Astrocyte (in vitro differentiated cells and primary cell): ENCODE measurements around the gene TOR1B. TPM values are rescaled to one million over a fixed set of nuclear protein-coding genes. Genes with fewer than 3 reads are reported as not detected.

Source experiments
- DNase-seq: peaks from one replicate; pipeline ENCODE4 v3.0.0-alpha.2; 2010; ENCODE audit warnings: low read depth
- FAIRE-seq: peaks from 2 replicates; lab custom pipeline; 2011; peaks lifted over from hg19 to GRCh38; lab: Jason Lieb, UNC
- H2AFZ ChIP-seq: 2 replicates; pipeline ENCODE4 v1.6.0; 2012; ENCODE audit warnings: low read depth, low read length, inconsistent platforms
- H3K27ac ChIP-seq: 2 replicates; pipeline ENCODE4 v1.5.1; 2011; ENCODE audit warnings: low read depth, low read length, inconsistent platforms
- H3K27me3 ChIP-seq: 2 replicates; pipeline ENCODE4 v1.6.0; 2011; ENCODE audit warnings: low read length, inconsistent platforms; ENCODE audit not compliant: insufficient read depth
- H3K36me3 ChIP-seq: 2 replicates; pipeline ENCODE4 v1.5.1; 2011; ENCODE audit warnings: low read length, inconsistent platforms; ENCODE audit not compliant: insufficient read depth
- H3K4me1 ChIP-seq: 2 replicates; pipeline ENCODE4 v1.5.1; 2011; ENCODE audit warnings: low read length, inconsistent platforms; ENCODE audit not compliant: insufficient read depth
- H3K4me2 ChIP-seq: 2 replicates; pipeline ENCODE4 v1.6.0; 2012; ENCODE audit warnings: low read length, inconsistent platforms
- H3K4me3 ChIP-seq: 2 replicates; pipeline ENCODE4 v1.5.1; 2011; ENCODE audit warnings: low read depth, mild to moderate bottlenecking, low read length, inconsistent platforms; ENCODE audit not compliant: insufficient read depth
- H3K79me2 ChIP-seq: 2 replicates; pipeline ENCODE4 v1.6.0; 2012; ENCODE audit warnings: mild to moderate bottlenecking, low read length, inconsistent platforms; ENCODE audit not compliant: insufficient read depth
- H3K9ac ChIP-seq: 2 replicates; pipeline ENCODE4 v1.6.0; 2012; ENCODE audit warnings: mild to moderate bottlenecking, low read length, inconsistent platforms
- H3K9me3 ChIP-seq: 2 replicates; pipeline ENCODE4 v1.5.1; 2012; ENCODE audit warnings: low read depth, mild to moderate bottlenecking, low read length, inconsistent platforms; ENCODE audit not compliant: insufficient read depth
- H4K20me1 ChIP-seq: 2 replicates; pipeline ENCODE4 v1.6.0; 2012; ENCODE audit warnings: low read length, inconsistent platforms; ENCODE audit not compliant: insufficient read depth
- H3K27ac Mint-ChIP-seq: one replicate; pipeline ENCODE4 v1.8.0; 2021; ENCODE audit warnings: mild to moderate bottlenecking, mixed read lengths; ENCODE audit not compliant: unreplicated experiment
- H3K27me3 Mint-ChIP-seq: one replicate; pipeline ENCODE4 v1.8.0; 2021; ENCODE audit warnings: low read depth, mixed read lengths; ENCODE audit not compliant: unreplicated experiment
- H3K36me3 Mint-ChIP-seq: one replicate; pipeline ENCODE4 v1.8.0; 2021; ENCODE audit warnings: low read depth, mixed read lengths; ENCODE audit not compliant: unreplicated experiment
- H3K4me1 Mint-ChIP-seq: one replicate; pipeline ENCODE4 v1.8.0; 2021; ENCODE audit warnings: low read depth, mixed read lengths; ENCODE audit not compliant: unreplicated experiment
- H3K4me3 Mint-ChIP-seq: one replicate; pipeline ENCODE4 v1.8.0; 2021; ENCODE audit warnings: mild to moderate bottlenecking, moderate library complexity, mixed read lengths; ENCODE audit not compliant: unreplicated experiment
- H3K9me3 Mint-ChIP-seq: one replicate; pipeline ENCODE4 v1.8.0; 2021; ENCODE audit warnings: mild to moderate bottlenecking, mixed read lengths; ENCODE audit not compliant: unreplicated experiment
- CTCF ChIP-seq: IDR thresholded peaks from 2 replicates; pipeline ENCODE4 v1.5.1; 2011; ENCODE audit warnings: low read depth, mild to moderate bottlenecking, inconsistent platforms, low read length, moderate library complexity; ENCODE audit not compliant: insufficient read depth
- EZH2 ChIP-seq: IDR thresholded peaks from 2 replicates; pipeline ENCODE4 v1.6.1; 2012; ENCODE audit warnings: mild to moderate bottlenecking, low read length, inconsistent platforms; ENCODE audit not compliant: insufficient read depth
- total RNA-seq: library from RNA; stranded (reverse); gene quantifications from 2 replicates; pipeline ENCODE4 v1.2.1, GENCODE V29; 2021

The TOR1B gene
- total RNA-seq, 1 donor from 2014 or later = 31.6 TPM

DNA sequence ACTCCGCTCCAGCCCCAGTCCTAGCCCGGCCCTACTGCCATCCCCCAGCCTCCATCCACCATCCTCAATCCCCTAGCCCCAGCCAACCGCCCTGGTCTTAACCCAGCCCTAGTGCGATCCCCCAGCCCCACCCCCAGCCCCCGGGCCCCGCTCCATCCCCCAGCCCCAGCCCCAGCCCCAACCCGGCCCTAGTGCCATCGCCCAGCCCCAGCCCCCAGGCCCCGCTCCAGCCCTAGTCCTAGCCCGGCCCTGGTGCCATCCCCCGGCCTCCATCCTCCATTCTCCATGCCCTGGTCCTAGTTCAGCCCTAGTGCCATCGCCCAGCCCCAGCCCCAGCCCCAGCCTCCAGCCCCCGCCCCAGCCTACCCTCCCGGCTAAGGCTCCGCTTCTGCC is 20.6 kb downstream of the TOR1B start:
- Mint-ChIP-seq H3K4me1 (peaks cover 6% of the 10 kb centered on the region), H3K27me3 (no peaks in the 10 kb centered on the region), H3K9me3 (no peaks in the 10 kb centered on the region), H3K4me3 (peak overlapping the region; percentile 89), H3K27ac (no peak overlapping the region), H3K36me3 (peaks cover 12% of the 10 kb centered on the region)
- Histone ChIP-seq H3K4me1 (peaks cover 7% of the 10 kb centered on the region), H3K9ac (peak overlapping the region; percentile 91), H4K20me1 (peaks cover 21% of the 10 kb centered on the region), H3K79me2 (peaks cover 35% of the 10 kb centered on the region), H2AFZ (peak overlapping the region; percentile 80), H3K27ac (peak overlapping the region; percentile 65), H3K4me2 (peak overlapping the region; percentile 89), H3K27me3 (no peaks in the 10 kb centered on the region), H3K4me3 (peak overlapping the region; percentile 77), H3K9me3 (no peaks in the 10 kb centered on the region), H3K36me3 (peaks cover 16% of the 10 kb centered on the region)
- FAIRE-seq (no peak), DNase-seq (no peak)
- TF ChIP-seq CTCF = no peak
- TF ChIP-seq EZH2 = no peak

DNA sequence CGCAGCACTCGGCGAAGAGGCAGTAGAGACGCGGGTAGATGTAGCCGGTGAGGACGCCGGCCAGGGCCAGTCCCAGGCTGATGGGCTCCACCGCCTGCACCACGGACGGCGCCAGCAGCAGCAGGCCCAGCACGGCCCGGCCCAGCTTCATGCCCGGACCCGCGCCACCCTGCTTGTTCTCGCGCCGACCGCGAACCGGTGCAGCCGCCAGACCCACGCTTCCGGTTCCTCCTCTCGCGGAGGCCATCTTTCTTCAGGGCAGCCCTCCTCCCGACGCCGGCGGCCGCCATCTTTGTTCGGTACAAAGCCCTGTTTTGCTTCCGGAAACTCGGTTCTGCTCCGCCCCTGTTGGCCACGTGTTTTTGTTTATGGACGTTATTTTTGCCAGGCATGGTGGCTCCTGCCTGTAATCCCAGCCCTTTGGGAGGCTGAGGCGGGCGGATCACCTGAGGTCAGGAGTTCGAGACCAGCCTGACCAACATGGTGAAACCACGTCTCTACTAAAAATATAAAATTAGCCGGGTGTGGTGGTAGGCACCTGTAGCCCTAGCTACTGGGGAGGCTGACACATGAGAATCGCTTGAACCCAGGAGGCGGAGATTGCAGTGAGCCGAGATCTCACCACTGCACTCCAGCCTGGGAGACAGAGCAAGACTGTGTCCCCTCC is 21.1 kb downstream of the TOR1B start, which contains the start of gene TOR1A:
TOR1A (minus strand) TSS at position 202 of the 667 bp plus-strand sequence; CDS start at position 151, 51 bp downstream.
- DNase-seq = peak; percentile 81
- peaks cover 16% of the 10 kb centered on the region for H4K20me1 ChIP-seq
- Mint-ChIP-seq H3K4me1 (peaks cover 6% of the 10 kb centered on the region), H3K36me3 (peaks cover 7% of the 10 kb centered on the region), H3K4me3 (peak within 1 kb of the TSS; percentile 89), H3K9me3 (no peaks in the 10 kb centered on the region), H3K27ac (peak within 1 kb of the TSS; percentile 90), H3K27me3 (no peaks in the 10 kb centered on the region)
- peaks cover 7% of the 10 kb centered on the region for H3K4me1 ChIP-seq
- no peak for FAIRE-seq
- H3K79me2 ChIP-seq = peaks cover 31% of the 10 kb centered on the region
- peak within 1 kb of the TSS; percentile 80 for H2AFZ ChIP-seq
- peak within 1 kb of the TSS; percentile 77 for H3K4me3 ChIP-seq
- peak within 1 kb of the TSS; percentile 89 for H3K4me2 ChIP-seq
- TF ChIP-seq CTCF (no peak), EZH2 (no peak)
- H3K36me3 ChIP-seq = peaks cover 18% of the 10 kb centered on the region
- H3K9me3 ChIP-seq = no peaks in the 10 kb centered on the region
- H3K27me3 ChIP-seq = no peaks in the 10 kb centered on the region
- peak within 1 kb of the TSS; percentile 65 for H3K27ac ChIP-seq
- peak within 1 kb of the TSS; percentile 91 for H3K9ac ChIP-seq

DNA sequence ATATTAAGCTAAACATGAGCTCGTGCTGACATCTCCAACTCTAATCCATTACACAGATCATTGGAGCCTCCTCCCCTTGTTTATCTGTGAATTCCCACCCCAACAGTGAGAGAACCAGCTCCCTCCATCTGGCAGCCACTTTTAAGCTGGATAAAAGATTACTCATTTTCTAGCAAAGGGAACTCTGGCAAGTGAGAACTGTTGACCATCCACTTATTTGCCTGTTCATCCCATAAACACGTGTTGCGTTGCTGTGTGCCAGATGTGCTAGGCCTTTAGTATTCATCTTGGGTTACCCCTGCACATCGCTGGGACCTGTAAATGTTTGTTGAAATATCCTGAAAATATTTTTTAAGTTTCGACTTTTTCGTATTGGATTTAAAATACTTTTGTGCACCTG is 23.4 kb downstream of the TOR1B start:
- Histone ChIP-seq H3K79me2 (peaks cover 23% of the 10 kb centered on the region), H3K36me3 (peaks cover 25% of the 10 kb centered on the region), H3K9me3 (no peaks in the 10 kb centered on the region), H3K4me1 (peaks cover 7% of the 10 kb centered on the region), H3K27ac (no peak overlapping the region), H3K4me2 (no peak overlapping the region), H2AFZ (no peak overlapping the region), H3K9ac (no peak overlapping the region), H4K20me1 (peaks cover 11% of the 10 kb centered on the region), H3K4me3 (no peak overlapping the region), H3K27me3 (no peaks in the 10 kb centered on the region)
- FAIRE-seq = no peak
- Mint-ChIP-seq H3K27ac (no peak overlapping the region), H3K36me3 (peaks cover 15% of the 10 kb centered on the region), H3K4me1 (peaks cover 6% of the 10 kb centered on the region), H3K4me3 (no peak overlapping the region), H3K9me3 (no peaks in the 10 kb centered on the region), H3K27me3 (no peaks in the 10 kb centered on the region)
- no peak for DNase-seq
- TF ChIP-seq EZH2 = no peak
- no peak for TF ChIP-seq CTCF
